ENCODE data around the gene PPFIBP2.

Gene PPFIBP2

DNA sequence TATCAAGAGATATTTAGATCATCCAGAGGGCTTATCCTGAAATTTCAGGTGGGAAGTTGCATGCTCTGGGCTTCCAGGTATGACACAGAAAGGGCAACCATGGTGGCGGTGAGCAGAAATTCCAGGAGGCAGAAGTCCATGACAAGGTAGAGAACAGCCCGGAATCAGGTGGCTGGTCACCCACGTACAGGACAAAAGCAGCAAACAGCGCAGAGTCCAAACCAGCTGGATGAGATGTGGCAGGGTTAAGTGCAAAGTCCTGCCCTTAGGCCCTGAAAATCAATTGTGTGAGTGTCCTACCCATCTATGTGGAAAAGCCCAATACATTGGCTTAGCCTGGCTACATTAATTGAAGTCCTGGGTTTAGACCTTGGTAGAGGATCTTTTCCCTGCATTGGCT is 11.6 kb downstream of the PPFIBP2 start:
- no peak for DNase-seq (ENCODE audit: low read depth, low spot score)

DNA sequence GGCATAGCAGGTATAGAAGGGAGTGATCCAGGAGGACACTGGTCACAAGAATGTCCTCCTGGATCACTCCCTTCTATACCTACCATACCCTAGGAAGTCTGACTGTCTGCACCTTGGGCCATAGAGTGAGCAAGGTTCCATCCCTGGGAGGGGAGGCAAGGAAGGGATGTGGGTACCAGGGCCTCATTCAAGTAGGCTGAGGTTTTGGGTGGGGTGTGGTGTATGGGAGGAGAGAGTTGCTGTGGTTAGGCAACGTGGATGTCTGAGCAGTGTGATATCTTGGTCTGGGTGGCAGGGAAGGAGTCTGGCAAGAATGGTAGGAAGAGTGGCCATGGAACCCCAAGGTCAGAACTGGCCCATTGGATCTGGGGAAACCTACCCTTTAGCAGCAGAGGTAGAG is 13.2 kb downstream of the PPFIBP2 start:
- DNase-seq (ENCODE audit: low read depth, low spot score), result no peak

DNA sequence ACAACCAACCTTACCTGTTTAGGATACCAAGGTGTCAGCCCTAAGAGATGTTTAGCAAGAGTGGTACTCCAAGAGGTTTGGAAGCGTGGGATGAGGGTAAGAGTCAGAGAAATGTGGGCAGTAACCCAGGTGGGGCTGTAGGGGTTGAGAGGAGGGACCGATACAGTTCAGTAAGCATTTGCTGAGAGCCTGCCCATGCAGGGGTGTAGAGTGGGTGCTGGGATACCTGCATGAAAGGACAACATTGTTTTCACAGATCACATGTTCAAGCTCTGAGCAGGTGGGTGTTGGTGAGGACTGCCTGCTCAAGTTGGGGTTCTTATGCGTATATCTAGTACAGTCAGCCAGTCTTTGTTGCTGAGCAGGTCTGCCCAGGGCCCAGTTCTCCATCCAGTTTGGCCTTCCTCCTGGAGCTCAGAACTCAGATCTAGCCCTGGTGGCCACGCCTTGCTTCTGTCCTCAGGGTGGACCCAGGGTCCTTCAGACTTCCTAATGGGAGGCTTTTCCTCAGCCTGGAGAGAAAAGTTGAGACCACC is 14.8 kb downstream of the PPFIBP2 start:
- DNase-seq (ENCODE audit: low read depth, low spot score), result no peak

DNA sequence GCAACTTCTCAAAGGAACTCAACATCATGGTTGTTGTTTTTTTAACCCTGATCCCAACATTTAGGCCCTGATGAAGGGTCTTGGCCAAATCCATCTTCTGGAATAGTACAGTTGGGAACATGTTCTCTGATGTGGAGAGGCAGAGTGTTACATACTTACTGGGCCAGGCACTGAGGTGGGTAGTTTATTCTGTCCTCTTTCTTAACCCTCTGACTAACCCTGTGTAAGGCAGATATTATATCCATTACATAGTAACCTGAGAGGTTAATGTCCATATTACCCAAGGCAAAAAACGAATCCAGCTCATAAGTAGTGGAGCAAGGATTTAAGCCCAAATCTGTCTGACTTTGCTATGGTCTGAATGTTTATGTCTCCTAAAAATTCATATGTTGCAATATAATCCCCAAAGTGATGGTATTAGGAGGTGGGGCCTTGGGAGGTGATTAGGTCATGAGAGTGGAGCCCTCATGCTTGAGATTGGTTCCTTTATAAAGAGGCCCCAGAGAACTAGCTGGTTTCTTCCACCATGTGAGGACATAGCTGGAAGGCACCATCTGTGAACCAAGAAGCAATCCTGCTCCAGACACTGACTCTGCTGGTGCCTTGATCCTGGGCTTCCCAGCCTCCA is 16.3 kb downstream of the PPFIBP2 start:
- no peak for DNase-seq (ENCODE audit: low read depth, low spot score)

DNA sequence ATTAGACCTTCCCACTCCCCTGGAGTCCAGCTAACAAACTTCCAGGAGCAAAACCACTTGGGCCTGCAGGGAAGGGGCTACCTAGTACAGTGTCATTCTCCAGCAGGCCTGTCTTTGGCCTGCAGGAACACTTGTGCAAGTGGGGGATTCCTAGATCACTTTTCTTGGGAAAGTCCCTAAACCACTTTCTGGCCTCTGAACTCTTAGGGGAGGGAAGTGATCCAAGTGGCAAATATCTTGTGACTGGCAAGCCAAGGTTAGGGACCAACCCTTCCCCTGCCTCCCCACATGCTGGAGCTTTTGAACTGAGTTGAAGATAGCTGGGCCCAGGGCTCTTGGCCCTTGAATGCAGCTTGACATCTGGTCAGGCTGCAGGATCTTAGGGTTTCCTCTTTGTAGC is 17.2 kb downstream of the PPFIBP2 start:
- no peak for DNase-seq (ENCODE audit: low read depth, low spot score)

DNA sequence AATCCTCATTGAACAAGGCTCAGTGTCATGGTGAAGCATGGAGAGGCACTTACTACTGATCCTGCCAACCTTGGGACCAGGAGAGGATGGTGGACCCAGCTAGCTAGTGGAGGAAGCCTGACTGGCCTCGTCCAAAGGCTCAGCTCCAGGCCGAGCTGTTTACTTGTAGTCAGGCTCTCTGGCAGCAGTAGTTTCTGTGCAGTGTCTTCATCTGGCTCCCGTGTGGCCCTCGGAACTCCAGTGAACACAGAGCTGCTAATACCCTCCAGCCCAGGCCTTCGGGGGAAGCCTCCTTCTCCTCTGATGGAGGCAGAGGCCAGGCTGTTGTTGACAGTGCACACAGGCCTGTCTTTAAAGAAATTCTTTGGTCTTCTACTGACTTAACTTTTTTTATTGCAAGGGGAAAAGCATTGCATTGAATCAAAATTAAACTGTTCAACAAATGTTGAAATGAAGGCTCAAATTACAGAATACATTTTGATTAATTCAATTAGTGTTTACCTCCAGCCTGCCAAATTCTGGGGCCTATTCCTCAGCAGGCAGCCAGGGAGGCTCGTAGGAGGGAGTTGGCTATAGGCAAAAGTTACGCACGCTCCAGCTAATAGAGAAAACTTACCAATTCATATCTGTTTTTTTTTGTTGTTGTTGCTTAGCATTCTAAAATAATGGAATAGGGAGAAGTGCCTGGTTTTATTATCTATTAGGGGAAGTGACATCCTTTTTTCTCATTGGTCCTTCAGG is 18.8 kb downstream of the PPFIBP2 start:
- DNase-seq (ENCODE audit: low read depth, low spot score), result no peak

GRCh38 chr11:7533199-7534041 is 19.6 kb downstream of the PPFIBP2 start:
- no peak for DNase-seq (ENCODE audit: low read depth, low spot score)

DNA sequence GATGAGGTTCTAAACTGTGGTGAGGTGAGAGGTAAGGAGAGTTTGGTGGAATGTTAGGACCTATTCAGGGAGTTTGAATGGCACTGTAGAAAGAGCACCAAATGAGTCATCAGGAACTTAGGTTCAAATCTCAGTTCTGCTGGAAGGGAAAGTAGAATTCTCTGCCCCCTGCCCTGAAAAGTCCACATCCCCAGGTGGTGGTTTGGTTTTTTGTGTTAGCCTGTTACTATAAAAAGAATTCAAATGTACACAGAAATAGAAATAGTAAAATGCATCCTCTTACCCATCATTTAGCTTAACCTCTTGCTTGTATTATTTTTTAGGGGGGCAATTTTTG is 20.2 kb downstream of the PPFIBP2 start:
- no peak for DNase-seq (ENCODE audit: low read depth, low spot score)

- no peak for DNase-seq (ENCODE audit: low read depth, low spot score)
Observed at GRCh38 chr11:7536100-7536499, 22.3 kb downstream of the PPFIBP2 start.

- DNase-seq (ENCODE audit: low read depth, low spot score), result no peak
Observed at GRCh38 chr11:7537265-7537664, 23.5 kb downstream of the PPFIBP2 start.

- DNase-seq (ENCODE audit: low read depth, low spot score), result no peak
Observed at GRCh38 chr11:7538031-7538430, 24.2 kb downstream of the PPFIBP2 start.

DNA sequence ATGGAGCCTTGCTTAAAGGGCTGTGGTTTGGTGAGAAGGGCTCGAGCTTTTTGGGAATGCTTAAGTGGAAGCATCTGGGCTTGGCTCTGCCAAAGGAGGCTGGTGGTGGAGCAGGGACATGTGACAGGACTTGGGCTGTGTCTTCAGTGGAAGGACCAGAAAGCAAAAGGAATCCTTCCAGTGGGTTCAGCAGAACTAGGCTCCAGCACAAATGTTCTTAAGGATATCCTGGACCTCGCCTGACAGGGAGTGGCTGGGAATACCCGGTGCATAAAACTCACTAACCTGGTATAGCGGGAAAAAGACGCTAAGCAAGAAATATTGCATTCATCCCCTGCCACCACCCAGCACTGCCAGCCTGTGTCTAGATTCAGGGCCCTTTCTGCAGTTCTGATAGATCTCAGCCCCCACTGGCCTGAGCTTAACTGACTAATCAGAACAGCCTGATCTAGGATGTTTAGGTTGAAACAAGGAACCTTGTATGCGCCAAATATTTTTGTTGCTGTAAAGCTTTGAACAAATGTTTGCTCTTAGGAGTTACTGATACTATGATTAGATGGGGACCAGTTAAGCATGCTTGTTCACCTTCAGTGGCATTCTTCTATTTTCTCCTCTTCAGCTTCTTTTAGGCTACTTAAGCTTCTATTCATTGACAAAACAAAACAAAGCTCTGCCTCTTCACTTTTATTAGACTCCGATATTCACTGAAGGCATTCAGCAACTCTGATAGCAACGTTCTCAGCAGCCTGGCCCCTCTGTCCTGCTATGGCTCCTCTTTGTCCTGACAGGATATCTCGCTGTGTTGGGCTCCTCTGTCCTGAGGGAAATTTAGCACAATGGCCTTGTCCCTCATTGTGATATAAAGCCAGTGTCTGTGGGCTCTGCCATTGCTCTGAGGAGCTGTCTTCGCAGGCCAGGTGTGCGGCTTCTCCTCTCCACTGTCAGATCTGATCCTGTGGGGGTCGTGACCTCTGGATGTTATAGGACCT is 25.0 kb downstream of the PPFIBP2 start:
- no peak for DNase-seq (ENCODE audit: low read depth, low spot score)

- DNase-seq (ENCODE audit: low read depth, low spot score), result no peak
Observed at GRCh38 chr11:7540830-7541555, 27.2 kb downstream of the PPFIBP2 start.

- DNase-seq (ENCODE audit: low read depth, low spot score), result no peak
Observed at GRCh38 chr11:7543302-7543701, 29.5 kb downstream of the PPFIBP2 start.

DNA sequence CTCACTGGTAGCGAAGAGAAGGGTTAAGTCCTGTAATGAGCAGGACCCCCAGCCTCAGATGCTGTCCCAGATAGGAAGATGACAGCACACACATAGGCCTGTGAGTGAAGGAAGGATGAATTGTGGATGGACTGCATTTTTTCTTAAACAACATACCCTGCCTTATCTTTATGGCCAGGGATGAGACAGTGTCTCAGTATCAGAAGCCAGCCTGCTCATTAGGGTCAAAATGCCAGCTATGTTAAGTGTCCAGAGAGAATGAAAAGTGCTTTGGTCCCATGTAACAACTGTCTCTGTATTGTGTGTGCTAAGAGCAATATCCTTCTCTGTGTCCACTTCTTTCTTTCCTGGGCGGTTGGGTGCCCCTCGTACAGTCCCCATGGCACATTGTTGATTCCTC is 30.2 kb downstream of the PPFIBP2 start:
- no peak for DNase-seq (ENCODE audit: low read depth, low spot score)

DNA sequence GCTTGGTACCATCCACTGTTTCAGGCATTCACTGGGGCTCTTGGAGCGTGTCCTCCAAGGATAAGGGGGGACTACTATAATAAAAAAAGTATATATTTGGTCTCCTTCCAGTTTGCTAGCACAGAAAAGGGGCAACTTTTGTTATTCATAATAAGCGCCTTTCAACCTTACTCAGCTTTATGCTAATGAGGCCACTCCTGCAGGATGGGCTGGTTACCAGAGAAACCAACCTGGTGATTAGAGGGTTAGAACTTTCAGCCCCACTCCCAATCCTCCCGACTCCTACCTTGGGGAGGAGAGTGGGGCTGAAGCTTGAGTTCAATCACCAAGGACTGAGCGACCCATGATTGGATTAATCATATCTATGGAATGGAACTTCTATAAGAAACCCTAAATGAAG is 31.8 kb downstream of the PPFIBP2 start:
- DNase-seq (ENCODE audit: low read depth, low spot score), result no peak

DNA sequence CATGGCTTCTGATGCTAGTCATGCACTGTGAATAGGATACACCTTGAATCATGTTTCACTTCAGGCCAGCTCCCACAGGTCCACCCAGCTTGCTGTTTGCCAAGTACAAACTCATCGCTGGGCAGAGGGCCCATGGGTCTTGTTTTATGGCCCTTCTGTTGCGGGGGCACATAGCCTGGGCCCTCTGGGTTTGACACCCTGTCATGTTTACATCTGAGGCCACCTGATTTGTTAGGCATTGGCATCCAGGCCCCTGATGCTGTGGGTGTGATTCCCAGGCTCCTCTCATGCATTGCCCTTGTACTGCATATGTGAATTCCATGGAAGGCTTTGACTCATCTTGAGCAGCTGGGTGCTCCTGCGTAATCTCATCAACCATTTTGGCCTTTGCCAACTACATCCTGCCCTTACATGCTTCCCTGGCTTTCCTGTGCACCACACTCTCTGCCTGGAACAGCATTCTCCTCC is 32.6 kb downstream of the PPFIBP2 start:
- DNase-seq (ENCODE audit: low read depth, low spot score), result no peak

DNA sequence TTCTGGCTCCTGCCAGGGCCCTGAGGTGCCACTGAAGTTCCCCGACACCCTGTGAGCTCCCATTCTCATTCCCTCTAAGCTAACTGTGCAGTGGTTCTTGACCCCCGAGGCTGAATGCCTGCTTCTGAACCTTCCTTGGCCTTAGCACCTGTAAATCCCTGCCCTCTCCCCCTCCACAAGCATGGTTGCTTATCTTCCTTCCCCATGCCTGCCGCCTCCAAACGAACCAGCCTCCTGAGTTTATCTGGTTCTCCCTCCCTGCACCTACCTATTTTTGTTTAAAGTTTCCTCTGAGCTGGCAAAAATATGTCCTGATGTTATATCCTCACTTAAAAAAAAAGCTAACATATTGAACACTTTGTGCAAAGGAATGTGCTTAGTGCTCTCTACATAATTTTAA is 33.9 kb downstream of the PPFIBP2 start:
- DNase-seq (ENCODE audit: low read depth, low spot score), result no peak

GRCh38 chr11:7548659-7549274 is 35.0 kb downstream of the PPFIBP2 start:
- no peak for DNase-seq (ENCODE audit: low read depth, low spot score)

DNA sequence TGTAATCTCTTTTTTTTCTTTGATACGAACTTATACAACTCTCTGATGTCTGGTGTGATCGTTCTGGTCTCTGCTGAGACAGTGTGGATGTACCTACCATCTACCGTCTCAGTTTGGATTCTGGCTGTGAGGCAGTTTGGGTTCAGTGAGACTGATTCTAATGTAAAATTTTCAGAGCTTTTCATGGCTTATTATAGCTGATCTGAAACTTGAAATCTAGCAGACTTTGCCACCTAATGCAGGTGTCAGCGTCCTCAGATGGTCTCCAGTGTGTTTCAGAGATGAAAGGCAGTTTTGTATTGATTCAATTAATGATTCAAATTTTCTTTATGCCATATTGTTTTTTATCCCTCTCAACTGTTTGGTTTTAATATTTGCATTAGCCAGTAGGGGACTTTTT is 35.9 kb downstream of the PPFIBP2 start:
- no peak for DNase-seq (ENCODE audit: low read depth, low spot score)

Measured in activated CD4-positive, CD25-positive, alpha-beta regulatory T cell treated with anti-CD3 and anti-CD28 coated beads, Interleukin-2, amount 50 U/mL, for 16 hours (primary cell).